HCT116 (cell line): ENCODE data around the gene SYMPK. TPM values are rescaled to one million over a fixed set of nuclear protein-coding genes. Genes with fewer than 3 reads are reported as not detected.

Experiments
- ATAC-seq: fragments of 200-7000 bp; cut with Tn5 transposase; 2 replicates; pipeline ENCODE4 v1.9.1; 2020; ENCODE audit warnings: mild to moderate bottlenecking, moderate library complexity
- BruUV-seq: library from RNA; stranded (reverse); fragments of 400-500 nt; replicated peaks from 2 replicates; lab custom pipeline; 2021; lab: Mats Ljungman, UMichigan
- CTCF ChIA-PET: fragments of 300-600 bp; sonication (Branson Sonifier 250); formaldehyde crosslinking; loops from one replicate; lab custom pipeline; 2021; ENCODE audit warnings: antibody characterized with exemption; lab: Charles Lee
- POLR2A ChIA-PET: fragments of 300-600, 350-600 bp; sonication (Branson Sonifier 250); formaldehyde crosslinking; loops from one replicate; lab custom pipeline; 2021; ENCODE audit warnings: antibody characterized with exemption; lab: Charles Lee
- RAD21 ChIA-PET, 2 experiments: fragments of 300-600 bp; sonication (Branson Sonifier 250); formaldehyde crosslinking; loops; one replicate each; lab custom pipeline; 2023; ENCODE audit warnings: low total read pairs in 2 of 2; ENCODE audit not compliant: uncharacterized antibody in 2 of 2, unreplicated experiment in 2 of 2, low non-redundant PET in 1 of 2; lab: Charles Lee
- DNase-seq: peaks from one replicate; pipeline ENCODE4 v3.0.0-alpha.2; 2010; ENCODE audit warnings: low read depth, low spot score
- H2AFZ ChIP-seq: fragments of 200-600 bp; shearing (Covaris generic), sonication (generic); 2 replicates; pipeline ENCODE4 v1.6.1; 2017; ENCODE audit warnings: low read depth, mixed run types, mixed read lengths, antibody characterized with exemption, low read length; ENCODE audit not compliant: poor library complexity, severe bottlenecking
- H3K27ac ChIP-seq: 2 replicates; pipeline ENCODE4 v1.5.1; 2012; ENCODE audit warnings: low read depth, low read length
- H3K27me3 ChIP-seq: fragments of 200-600 bp; sonication (generic); 2 replicates; pipeline ENCODE4 v1.6.1; 2016; ENCODE audit warnings: mixed run types, low read length, mixed read lengths; ENCODE audit not compliant: insufficient read depth
- H3K36me3 ChIP-seq, 2 experiments: fragments of 200-500 bp in 1 of 2; fragments of 200-600 bp in 1 of 2; sonication (Bioruptor generic) in 1 of 2; sonication (generic) in 1 of 2; 2 replicates each; pipeline versions ENCODE4 v1.5.1 to v1.6.1; 2014 to 2016; ENCODE audit warnings: low read length in 2 of 2, inconsistent platforms in 1 of 2, mixed read lengths in 1 of 2, mixed run types in 1 of 2; ENCODE audit not compliant: insufficient read depth in 2 of 2, control insufficient read depth in 1 of 2
- H3K4me1 ChIP-seq, 2 experiments: fragments of 200-600 bp in 1 of 2; sonication (generic) in 1 of 2; 2 replicates each; pipeline versions ENCODE4 v1.5.1 to v1.6.1; 2012 to 2017; ENCODE audit warnings: low read length in 2 of 2, inconsistent platforms in 1 of 2, mild to moderate bottlenecking in 1 of 2, mixed read lengths in 1 of 2, mixed run types in 1 of 2, moderate library complexity in 1 of 2; ENCODE audit not compliant: insufficient read depth in 2 of 2, control insufficient read depth in 1 of 2
- H3K4me2 ChIP-seq: fragments of 200-600 bp; sonication (generic); 2 replicates; pipeline ENCODE4 v1.6.1; 2017; ENCODE audit warnings: mixed run types, low read length, mixed read lengths
- H3K4me3 ChIP-seq, 2 experiments: fragments of 200-600 bp in 1 of 2; sonication (generic) in 1 of 2; replicated peaks in 1 of 2; 2 replicates each; pipeline ENCODE4 v1.5.1; 2011 to 2016; ENCODE audit warnings: low read length in 2 of 2, control low read depth in 1 of 2, low read depth in 1 of 2, mild to moderate bottlenecking in 1 of 2, mixed read lengths in 1 of 2, mixed run types in 1 of 2
- H3K79me2 ChIP-seq: fragments of 200-600 bp; sonication (generic); 2 replicates; pipeline ENCODE4 v1.6.1; 2017; ENCODE audit warnings: mild to moderate bottlenecking, mixed run types, low read length, moderate library complexity, mixed read lengths; ENCODE audit not compliant: insufficient read depth
- H3K9ac ChIP-seq: fragments of 200-600 bp; sonication (generic); 2 replicates; pipeline ENCODE4 v1.6.1; 2016; ENCODE audit warnings: low read length, mixed read lengths
- H3K9me2 ChIP-seq: fragments of 200-600 bp; sonication (generic), shearing (Covaris generic); 2 replicates; pipeline ENCODE4 v1.6.1; 2017; ENCODE audit warnings: mixed run types, mild to moderate bottlenecking, moderate library complexity; ENCODE audit not compliant: insufficient read depth
- H3K9me3 ChIP-seq, 2 experiments: fragments of 200-500 bp in 1 of 2; fragments of 200-600 bp in 1 of 2; sonication (Bioruptor generic) in 1 of 2; sonication (generic) in 1 of 2; 2 replicates each; pipeline ENCODE4 v1.6.1; 2014 to 2017; ENCODE audit warnings: low read length in 2 of 2, mixed read lengths in 2 of 2, inconsistent platforms in 1 of 2, low read depth in 1 of 2, mild to moderate bottlenecking in 1 of 2, mixed run types in 1 of 2, moderate library complexity in 1 of 2; ENCODE audit not compliant: control insufficient read depth in 1 of 2, insufficient read depth in 1 of 2
- H4K20me1 ChIP-seq: fragments of 200-600 bp; sonication (generic), shearing (Covaris generic); 2 replicates; pipeline ENCODE4 v1.6.1; 2017; ENCODE audit warnings: mixed run types, mild to moderate bottlenecking, moderate library complexity; ENCODE audit not compliant: insufficient read depth
- EZH2 ChIP-seq: fragments of 200-600 bp; sonication (generic); IDR thresholded peaks from 2 replicates; pipeline ENCODE4 v1.6.1; 2017; ENCODE audit warnings: antibody characterized with exemption, mixed run types
- JUND ChIP-seq: IDR thresholded peaks from 2 replicates; pipeline ENCODE4 v1.6.1; 2012
- POLR2A ChIP-seq: IDR thresholded peaks from 2 replicates; pipeline ENCODE4 v1.7.0; 2011; ENCODE audit warnings: borderline replicate concordance; ENCODE audit not compliant: insufficient read depth, insufficient read length; ENCODE audit errors: extremely low read depth
- SRF ChIP-seq: IDR thresholded peaks from 2 replicates; pipeline ENCODE4 v1.6.1; 2012; ENCODE audit warnings: low read depth
- TCF7L2 ChIP-seq: IDR thresholded peaks from 2 replicates; pipeline ENCODE4 v1.7.0; 2011; ENCODE audit warnings: borderline replicate concordance, inconsistent platforms; ENCODE audit not compliant: insufficient read depth, insufficient read length; ENCODE audit errors: extremely low read depth
- ZFX ChIP-seq: fragments of 450-650 bp; IDR thresholded peaks from 2 replicates; pipeline ENCODE4 v1.6.1; 2017
- ZNF274 ChIP-seq: fragments of 200-500 bp; sonication (Bioruptor generic); IDR thresholded peaks from 2 replicates; pipeline ENCODE4 v1.6.1; 2014; ENCODE audit warnings: mild to moderate bottlenecking, low read depth, low read length, inconsistent platforms
- intact Hi-C: fragments of 100-400 bp; cut with micrococcal nuclease; formaldehyde crosslinking; loops from 2 replicates; pipeline ENCODE4 v1.10.0; 2022
- total RNA-seq: library from RNA; stranded (reverse); gene quantifications from one replicate; pipeline ENCODE4 v1.2.1, GENCODE V29; 2021; ENCODE audit not compliant: unreplicated experiment
- TF ChIP-seq, protein P1 (sequence below): IDR thresholded peaks from 2 replicates; pipeline ENCODE4 v1.6.1; 2012
- TF ChIP-seq, protein P2 (sequence below): IDR thresholded peaks from 2 replicates; pipeline ENCODE4 v1.6.1; 2012
- TF ChIP-seq, protein P3 (sequence below): IDR thresholded peaks from 2 replicates; pipeline ENCODE4 v1.6.1; 2011; ENCODE audit warnings: mild to moderate bottlenecking, low read length, moderate library complexity; ENCODE audit not compliant: insufficient replicate concordance; ENCODE audit errors: extremely low read depth
- TF ChIP-seq, protein P4 (sequence below): IDR thresholded peaks from 2 replicates; pipeline ENCODE4 v1.6.1; 2012; ENCODE audit warnings: low read depth

The SYMPK gene
- total RNA-seq, 1 experiment from 2014 or later: 117 TPM

DNA sequence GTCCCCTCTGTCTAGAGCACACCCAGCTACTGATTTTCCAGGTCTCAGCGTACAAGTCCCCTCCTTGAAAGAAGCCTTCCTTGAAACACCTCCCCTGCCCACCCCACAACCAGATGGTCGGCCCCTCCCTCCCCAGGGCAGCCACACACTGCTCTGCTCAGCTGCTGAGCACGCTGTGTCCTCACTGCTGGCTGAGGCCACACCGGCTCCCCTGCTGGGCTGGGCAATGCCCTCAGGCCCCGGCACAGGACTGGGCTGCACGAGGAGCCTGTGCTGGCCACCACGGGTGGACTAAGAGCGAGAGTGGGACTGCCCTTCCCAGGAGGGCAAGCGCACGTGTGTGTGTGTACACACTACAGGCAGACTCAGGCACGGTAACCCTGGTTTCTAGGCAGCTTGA is 36.0 kb downstream of the SYMPK start:
- no peak overlapping the region for H3K27ac ChIP-seq
- H3K4me2 ChIP-seq: no peak overlapping the region
- no peaks in the 10 kb centered on the region for H3K27me3 ChIP-seq
- H3K9ac ChIP-seq: no peak overlapping the region
- no peaks in the 10 kb centered on the region for H3K4me1 ChIP-seq
- no peak for TF ChIP-seq EZH2
- TF ChIP-seq, protein P1, sequence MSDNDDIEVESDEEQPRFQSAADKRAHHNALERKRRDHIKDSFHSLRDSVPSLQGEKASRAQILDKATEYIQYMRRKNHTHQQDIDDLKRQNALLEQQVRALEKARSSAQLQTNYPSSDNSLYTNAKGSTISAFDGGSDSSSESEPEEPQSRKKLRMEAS: no peak
- TF ChIP-seq TCF7L2: no peak
- H4K20me1 ChIP-seq: no peaks in the 10 kb centered on the region
- no peaks in the 10 kb centered on the region for H3K9me2 ChIP-seq
- ChIA-PET CTCF (interaction anchor here (3.3 kb wide), 1 partner anchor 9 kb away, joined by 17 read pairs; no protein-coding TSS in a partner anchor), RAD21 (no interaction called here), POLR2A (interaction anchor here (0.7 kb wide), 1 partner anchor 10 kb away, joined by 3 read pairs; no protein-coding TSS in a partner anchor)
- no peak overlapping the region for H3K4me3 ChIP-seq
- no peak overlapping the region for H2AFZ ChIP-seq
- H3K79me2 ChIP-seq: no peaks in the 10 kb centered on the region
- H3K36me3 ChIP-seq: peaks cover 40 to 56% of the 10 kb centered on the region in 2 experiments; a peak in 3 of 4 replicates
- intact Hi-C loops: no loop called here
- no TSS peak for BruUV-seq
- ATAC-seq: no peak
- no peaks in the 10 kb centered on the region for H3K9me3 ChIP-seq
- no peak for DNase-seq

DNA sequence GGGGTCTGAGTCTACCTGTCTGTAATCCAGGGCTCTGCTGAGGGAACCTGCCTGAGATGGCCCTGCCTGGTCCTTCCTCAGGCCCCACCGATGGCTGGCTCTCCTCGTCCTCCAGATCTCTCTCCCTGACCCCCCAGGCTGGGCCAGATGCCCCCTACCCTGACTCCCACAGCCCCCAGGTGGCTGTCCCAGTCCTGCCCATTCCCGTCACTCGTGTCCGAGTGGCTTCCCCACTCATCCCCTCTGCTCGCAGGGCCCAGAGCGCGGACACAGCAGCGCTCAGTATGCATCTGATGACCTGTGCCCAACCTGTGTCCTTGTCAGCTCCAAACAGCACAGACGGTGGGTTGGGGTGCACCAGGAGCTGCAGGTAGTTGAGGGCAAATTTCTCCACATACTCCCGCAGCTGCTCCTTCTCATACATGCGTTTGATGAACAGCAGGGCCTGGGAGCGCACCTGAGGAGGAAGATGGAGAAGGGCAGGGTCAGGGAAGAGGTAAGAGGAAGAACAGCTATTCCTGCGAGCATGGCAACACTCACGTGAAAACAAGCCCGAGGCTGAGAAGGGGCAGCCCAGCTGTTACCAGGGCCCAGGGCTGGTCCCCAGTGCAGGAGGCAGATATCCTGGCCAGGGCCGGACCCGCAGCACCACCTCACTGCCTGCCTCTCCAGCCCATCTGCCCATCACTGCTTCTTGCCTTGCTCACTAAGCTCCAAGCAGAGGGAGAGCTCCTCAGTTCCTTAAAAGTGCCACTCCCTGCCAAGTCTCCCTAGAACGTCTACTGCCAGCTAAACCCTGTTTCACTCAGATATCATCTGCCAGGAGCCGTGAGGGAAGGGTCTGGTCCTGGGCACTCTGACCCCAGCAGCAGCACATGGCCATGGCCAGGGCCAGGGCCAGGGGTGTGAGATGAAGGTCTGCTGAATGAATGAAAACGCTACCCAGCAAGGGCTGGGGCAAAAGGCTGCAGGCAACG is 36.7 kb downstream of the SYMPK start:
- Histone ChIP-seq H3K27ac (no peak overlapping the region), H3K9ac (no peak overlapping the region), H4K20me1 (no peaks in the 10 kb centered on the region), H3K4me2 (no peak overlapping the region), H2AFZ (no peak overlapping the region), H3K9me3 (no peaks in the 10 kb centered on the region), H3K9me2 (no peaks in the 10 kb centered on the region), H3K4me3 (no peak overlapping the region), H3K36me3 (peaks cover 36 to 54% of the 10 kb centered on the region in 2 experiments; a peak in 3 of 4 replicates), H3K4me1 (no peaks in the 10 kb centered on the region), H3K27me3 (no peaks in the 10 kb centered on the region), H3K79me2 (no peaks in the 10 kb centered on the region)
- DNase-seq: no peak
- no peak for ATAC-seq
- CTCF ChIA-PET: no interaction called here
- intact Hi-C loops: no loop called here
- no TSS peak for BruUV-seq
- POLR2A ChIA-PET: interaction anchor here (0.7 kb wide), 1 partner anchor 10 kb away, joined by 3 read pairs; no protein-coding TSS in a partner anchor
- RAD21 ChIA-PET: no interaction called here
- TF ChIP-seq ZFX (no peak), SRF (no peak), ZNF274 (no peak), POLR2A (no peak), JUND (no peak)
- TF ChIP-seq, protein P2, sequence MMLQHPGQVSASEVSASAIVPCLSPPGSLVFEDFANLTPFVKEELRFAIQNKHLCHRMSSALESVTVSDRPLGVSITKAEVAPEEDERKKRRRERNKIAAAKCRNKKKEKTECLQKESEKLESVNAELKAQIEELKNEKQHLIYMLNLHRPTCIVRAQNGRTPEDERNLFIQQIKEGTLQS: no peak
- TF ChIP-seq, protein P1: no peak
- TF ChIP-seq, protein P3, sequence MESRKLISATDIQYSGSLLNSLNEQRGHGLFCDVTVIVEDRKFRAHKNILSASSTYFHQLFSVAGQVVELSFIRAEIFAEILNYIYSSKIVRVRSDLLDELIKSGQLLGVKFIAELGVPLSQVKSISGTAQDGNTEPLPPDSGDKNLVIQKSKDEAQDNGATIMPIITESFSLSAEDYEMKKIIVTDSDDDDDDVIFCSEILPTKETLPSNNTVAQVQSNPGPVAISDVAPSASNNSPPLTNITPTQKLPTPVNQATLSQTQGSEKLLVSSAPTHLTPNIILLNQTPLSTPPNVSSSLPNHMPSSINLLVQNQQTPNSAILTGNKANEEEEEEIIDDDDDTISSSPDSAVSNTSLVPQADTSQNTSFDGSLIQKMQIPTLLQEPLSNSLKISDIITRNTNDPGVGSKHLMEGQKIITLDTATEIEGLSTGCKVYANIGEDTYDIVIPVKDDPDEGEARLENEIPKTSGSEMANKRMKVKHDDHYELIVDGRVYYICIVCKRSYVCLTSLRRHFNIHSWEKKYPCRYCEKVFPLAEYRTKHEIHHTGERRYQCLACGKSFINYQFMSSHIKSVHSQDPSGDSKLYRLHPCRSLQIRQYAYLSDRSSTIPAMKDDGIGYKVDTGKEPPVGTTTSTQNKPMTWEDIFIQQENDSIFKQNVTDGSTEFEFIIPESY: no peak
- TF ChIP-seq, protein P4, sequence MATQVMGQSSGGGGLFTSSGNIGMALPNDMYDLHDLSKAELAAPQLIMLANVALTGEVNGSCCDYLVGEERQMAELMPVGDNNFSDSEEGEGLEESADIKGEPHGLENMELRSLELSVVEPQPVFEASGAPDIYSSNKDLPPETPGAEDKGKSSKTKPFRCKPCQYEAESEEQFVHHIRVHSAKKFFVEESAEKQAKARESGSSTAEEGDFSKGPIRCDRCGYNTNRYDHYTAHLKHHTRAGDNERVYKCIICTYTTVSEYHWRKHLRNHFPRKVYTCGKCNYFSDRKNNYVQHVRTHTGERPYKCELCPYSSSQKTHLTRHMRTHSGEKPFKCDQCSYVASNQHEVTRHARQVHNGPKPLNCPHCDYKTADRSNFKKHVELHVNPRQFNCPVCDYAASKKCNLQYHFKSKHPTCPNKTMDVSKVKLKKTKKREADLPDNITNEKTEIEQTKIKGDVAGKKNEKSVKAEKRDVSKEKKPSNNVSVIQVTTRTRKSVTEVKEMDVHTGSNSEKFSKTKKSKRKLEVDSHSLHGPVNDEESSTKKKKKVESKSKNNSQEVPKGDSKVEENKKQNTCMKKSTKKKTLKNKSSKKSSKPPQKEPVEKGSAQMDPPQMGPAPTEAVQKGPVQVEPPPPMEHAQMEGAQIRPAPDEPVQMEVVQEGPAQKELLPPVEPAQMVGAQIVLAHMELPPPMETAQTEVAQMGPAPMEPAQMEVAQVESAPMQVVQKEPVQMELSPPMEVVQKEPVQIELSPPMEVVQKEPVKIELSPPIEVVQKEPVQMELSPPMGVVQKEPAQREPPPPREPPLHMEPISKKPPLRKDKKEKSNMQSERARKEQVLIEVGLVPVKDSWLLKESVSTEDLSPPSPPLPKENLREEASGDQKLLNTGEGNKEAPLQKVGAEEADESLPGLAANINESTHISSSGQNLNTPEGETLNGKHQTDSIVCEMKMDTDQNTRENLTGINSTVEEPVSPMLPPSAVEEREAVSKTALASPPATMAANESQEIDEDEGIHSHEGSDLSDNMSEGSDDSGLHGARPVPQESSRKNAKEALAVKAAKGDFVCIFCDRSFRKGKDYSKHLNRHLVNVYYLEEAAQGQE: no peak
